T-helper 17 cell (primary cell): ENCODE data around the gene PRDM2. TPM values are rescaled to one million over a fixed set of nuclear protein-coding genes. Genes with fewer than 3 reads are reported as not detected.

Source experiments
- ATAC-seq: fragments of 150-1000 bp; cut with Tn5 transposase; 2 replicates; pipeline ENCODE4 v1.10.0; 2021; ENCODE audit warnings: mild to moderate bottlenecking, moderate library complexity
- DNase-seq, 3 donors: peaks; one replicate each; pipeline versions ENCODE4 v3.0.0 to v3.0.0-alpha.2; 2020 to 2021
- H3K9me3 ChIP-seq: one replicate; pipeline ENCODE4 v1.7.0; 2013; ENCODE audit warnings: low read length, mild to moderate bottlenecking; ENCODE audit not compliant: control insufficient read depth, poor library complexity, severe bottlenecking
- H3K27ac Mint-ChIP-seq: one replicate; pipeline ENCODE4 v1.8.0; 2022; ENCODE audit warnings: mild to moderate bottlenecking, moderate library complexity, mixed read lengths
- H3K27me3 Mint-ChIP-seq: one replicate; pipeline ENCODE4 v1.8.0; 2022; ENCODE audit warnings: mixed read lengths
- H3K36me3 Mint-ChIP-seq: one replicate; pipeline ENCODE4 v1.8.0; 2022; ENCODE audit warnings: low read depth, mixed read lengths
- H3K4me1 Mint-ChIP-seq: one replicate; pipeline ENCODE4 v1.8.0; 2022; ENCODE audit warnings: mild to moderate bottlenecking, mixed read lengths
- H3K4me3 Mint-ChIP-seq: one replicate; pipeline ENCODE4 v1.8.0; 2022; ENCODE audit warnings: mild to moderate bottlenecking, moderate library complexity, mixed read lengths
- total RNA-seq, 4 donors: library from RNA in 2 of 4; stranded (reverse) in 2 of 4; gene quantifications; one replicate each; pipeline ENCODE4 v1.2.3 and lab custom pipeline; 2022 to 2026

Gene PRDM2
- total RNA-seq, 2 donors from 2014 or later, result 173 to 181 TPM

DNA sequence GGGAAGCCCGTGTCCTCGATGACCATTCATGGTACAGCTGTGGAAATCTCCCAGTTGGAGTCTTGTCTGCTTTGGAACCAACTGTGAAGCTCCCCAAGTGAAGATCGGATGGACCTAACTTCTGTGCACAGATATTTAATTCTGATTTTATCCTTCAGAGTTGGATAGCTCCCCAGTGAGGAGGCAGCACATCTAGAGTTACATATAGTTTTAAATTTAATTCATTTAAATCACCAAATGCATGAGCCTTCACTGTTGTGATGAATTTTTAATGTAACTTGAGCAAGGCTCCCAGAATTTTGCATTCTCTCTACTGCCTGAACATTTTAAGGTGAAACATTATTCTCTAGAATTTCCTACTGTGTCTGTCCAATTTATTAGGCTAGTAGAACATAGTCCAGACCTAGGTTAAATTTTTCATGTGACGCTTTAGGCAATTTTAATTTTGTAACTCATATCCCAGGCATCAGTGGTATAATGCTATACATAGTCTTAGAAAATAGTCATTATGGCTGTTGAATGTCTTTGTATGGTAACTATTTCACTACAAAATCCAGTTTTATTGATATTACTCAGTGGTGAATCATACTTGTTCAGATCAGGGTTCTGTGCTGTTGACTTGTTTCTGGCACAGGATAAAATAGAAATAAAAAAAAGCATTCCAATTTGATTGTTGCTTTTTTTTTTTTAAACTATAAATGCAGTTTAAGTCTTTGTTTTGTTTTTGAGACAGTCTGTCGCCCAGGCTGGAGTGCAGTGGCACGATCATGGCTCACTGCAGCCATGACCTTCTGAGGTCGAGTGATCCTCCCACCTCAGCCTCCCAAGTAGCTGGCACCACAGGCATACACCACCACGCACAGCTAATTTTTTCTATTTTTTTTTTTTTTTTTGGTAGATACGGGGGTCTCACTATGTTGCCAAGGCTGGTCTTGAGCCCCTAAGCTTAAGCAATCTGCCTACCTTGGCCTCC, 66.9 kb downstream of the PRDM2 start:
- no peaks in the 10 kb centered on the region for H3K9me3 ChIP-seq
- peak overlapping the region; percentile 67 for H3K27ac Mint-ChIP-seq
- no peak for ATAC-seq
- no peaks in the 10 kb centered on the region for H3K27me3 Mint-ChIP-seq
- DNase-seq, result no peak
- no peaks in the 10 kb centered on the region for H3K36me3 Mint-ChIP-seq
- H3K4me3 Mint-ChIP-seq, result peak overlapping the region; percentile 36
- peaks cover 51% of the 10 kb centered on the region for H3K4me1 Mint-ChIP-seq

DNA sequence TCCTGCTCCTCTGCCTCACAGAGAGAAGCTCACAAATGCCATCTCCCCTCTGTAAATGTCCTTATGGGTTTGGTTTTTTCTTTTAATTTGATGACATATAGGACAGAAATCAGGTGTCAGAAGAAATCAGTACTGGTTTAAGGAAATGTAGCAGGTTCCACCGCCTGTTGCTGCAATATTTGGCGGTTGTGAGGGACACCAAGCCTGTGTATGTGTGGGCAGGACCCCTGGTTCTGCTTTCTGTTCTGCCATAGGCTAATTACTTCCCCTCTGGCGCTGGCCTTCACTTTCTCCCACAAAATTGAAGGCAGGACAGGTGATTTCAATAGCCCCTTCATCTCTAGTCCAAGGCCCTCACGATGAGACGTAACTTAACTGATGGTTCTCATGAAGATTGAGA, 69.2 kb downstream of the PRDM2 start:
- Mint-ChIP-seq H3K4me3 (peak overlapping the region; percentile 3), H3K4me1 (peaks cover 40% of the 10 kb centered on the region), H3K27ac (peak overlapping the region; percentile 68), H3K27me3 (no peaks in the 10 kb centered on the region), H3K36me3 (no peaks in the 10 kb centered on the region)
- no peak for ATAC-seq
- H3K9me3 ChIP-seq, result no peaks in the 10 kb centered on the region
- no peak for DNase-seq

DNA sequence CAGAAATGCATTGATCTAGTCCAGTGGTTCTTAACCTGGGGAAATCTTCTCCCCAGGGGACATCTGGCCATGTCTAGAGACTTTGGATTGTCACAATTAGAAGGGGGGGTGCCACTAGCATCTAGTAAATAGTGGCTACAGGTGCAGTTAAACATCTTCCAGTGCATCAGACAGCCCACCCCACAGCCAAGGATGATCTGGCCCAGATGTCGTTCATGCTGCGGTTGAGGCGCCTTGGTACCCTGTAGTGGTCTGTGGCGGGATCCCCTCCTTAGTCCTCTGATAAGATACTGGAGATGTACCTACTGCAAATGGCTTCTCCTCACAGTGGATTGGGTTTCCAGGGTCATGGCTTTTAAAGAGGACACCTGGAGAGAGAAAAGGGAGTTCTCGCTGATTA, 69.8 kb downstream of the PRDM2 start:
- Mint-ChIP-seq H3K27me3 (no peaks in the 10 kb centered on the region), H3K4me1 (peaks cover 37% of the 10 kb centered on the region), H3K36me3 (no peaks in the 10 kb centered on the region), H3K27ac (peak overlapping the region; percentile 68), H3K4me3 (no peak overlapping the region)
- H3K9me3 ChIP-seq, result no peaks in the 10 kb centered on the region
- DNase-seq (no peak), ATAC-seq (no peak)

DNA sequence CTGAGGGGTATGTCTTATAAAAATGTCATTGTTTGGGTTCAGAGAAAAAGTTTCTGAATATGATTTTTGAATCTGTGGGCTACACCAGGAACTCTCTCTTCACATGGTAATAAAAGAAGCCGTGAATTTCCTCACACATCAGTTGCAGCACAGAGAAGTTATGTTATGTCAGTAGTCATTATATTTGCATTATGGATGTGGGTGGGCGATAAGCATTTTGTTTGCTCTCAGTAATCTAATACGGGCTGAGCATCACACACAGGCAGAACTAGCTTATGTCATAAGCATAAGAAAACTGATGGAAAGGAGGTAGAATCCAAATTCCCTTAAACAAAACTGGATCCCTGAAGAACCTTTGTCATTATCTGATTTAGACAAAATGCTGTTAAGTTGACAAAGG, 70.8 kb downstream of the PRDM2 start:
- H3K4me3 Mint-ChIP-seq, result no peak overlapping the region
- H3K27ac Mint-ChIP-seq, result peak overlapping the region; percentile 76
- DNase-seq, result no peak

DNA sequence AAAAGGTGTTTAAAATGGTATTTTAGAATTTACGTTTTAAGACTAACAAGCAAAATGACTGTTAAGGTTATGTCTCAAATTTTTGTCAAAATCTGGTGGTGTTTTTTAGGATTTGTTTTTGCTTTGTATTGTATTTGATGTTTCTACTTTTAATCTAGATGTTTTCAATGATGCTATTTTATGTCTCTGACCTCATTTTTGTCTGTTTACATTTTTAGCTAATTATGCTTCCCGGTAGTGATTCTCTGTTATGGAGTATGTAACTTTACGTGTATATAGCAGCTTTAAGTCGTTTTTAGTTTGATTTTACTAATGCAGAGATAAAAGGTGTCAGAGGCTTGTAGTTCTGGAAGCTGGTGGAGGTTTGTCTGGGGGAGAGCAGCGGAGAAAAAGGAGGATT, 71.8 kb downstream of the PRDM2 start:
- peak overlapping the region; percentile 76 for H3K27ac Mint-ChIP-seq

More for the DNA sequence above, 70.8 kb downstream of the PRDM2 start:
- Mint-ChIP-seq H3K36me3 (no peaks in the 10 kb centered on the region), H3K4me1 (peaks cover 32% of the 10 kb centered on the region), H3K27me3 (no peaks in the 10 kb centered on the region)
- ATAC-seq, result no peak
- no peaks in the 10 kb centered on the region for H3K9me3 ChIP-seq

GRCh38 chr1:13772271-13772670, 72.3 kb downstream of the PRDM2 start:
- Mint-ChIP-seq H3K36me3 (no peaks in the 10 kb centered on the region), H3K27ac (no peak overlapping the region)

More for the DNA sequence above, 71.8 kb downstream of the PRDM2 start:
- no peaks in the 10 kb centered on the region for H3K27me3 Mint-ChIP-seq
- DNase-seq (no peak), ATAC-seq (no peak)
- H3K36me3 Mint-ChIP-seq, result no peaks in the 10 kb centered on the region
- H3K9me3 ChIP-seq, result no peaks in the 10 kb centered on the region
- peaks cover 27% of the 10 kb centered on the region for H3K4me1 Mint-ChIP-seq
- peak overlapping the region; percentile 74 for H3K4me3 Mint-ChIP-seq

DNA sequence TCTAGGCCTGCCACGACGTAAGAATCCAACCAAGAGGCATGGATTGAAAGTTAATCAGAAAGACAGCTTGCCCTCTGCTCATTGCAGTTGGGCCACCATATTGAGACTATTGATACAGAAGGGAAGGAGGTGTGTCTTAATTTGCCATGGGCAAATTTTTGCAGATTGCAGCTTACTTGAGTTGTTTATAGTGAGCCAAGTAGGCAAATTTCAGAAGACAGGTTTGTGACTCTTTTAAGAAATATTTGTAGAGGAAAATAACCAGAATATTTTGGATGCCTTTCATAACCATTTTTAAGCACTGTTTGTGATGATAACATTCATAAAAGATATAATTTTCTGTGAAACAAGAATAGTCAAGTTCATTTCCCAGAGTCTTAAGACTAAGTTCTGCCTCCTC, 74.1 kb downstream of the PRDM2 start:
- Mint-ChIP-seq H3K36me3 (peaks cover 7% of the 10 kb centered on the region), H3K4me1 (peaks cover 30% of the 10 kb centered on the region), H3K27ac (no peak overlapping the region), H3K27me3 (no peaks in the 10 kb centered on the region), H3K4me3 (no peak overlapping the region)
- DNase-seq, result no peak
- ATAC-seq, result no peak
- H3K9me3 ChIP-seq, result no peaks in the 10 kb centered on the region

More at GRCh38 chr1:13772271-13772670, 72.3 kb downstream of the PRDM2 start:
- no peak for ATAC-seq
- H3K4me1 Mint-ChIP-seq, result peaks cover 27% of the 10 kb centered on the region
- no peak overlapping the region for H3K4me3 Mint-ChIP-seq
- H3K9me3 ChIP-seq, result no peaks in the 10 kb centered on the region
- no peak for DNase-seq
- H3K27me3 Mint-ChIP-seq, result no peaks in the 10 kb centered on the region

DNA sequence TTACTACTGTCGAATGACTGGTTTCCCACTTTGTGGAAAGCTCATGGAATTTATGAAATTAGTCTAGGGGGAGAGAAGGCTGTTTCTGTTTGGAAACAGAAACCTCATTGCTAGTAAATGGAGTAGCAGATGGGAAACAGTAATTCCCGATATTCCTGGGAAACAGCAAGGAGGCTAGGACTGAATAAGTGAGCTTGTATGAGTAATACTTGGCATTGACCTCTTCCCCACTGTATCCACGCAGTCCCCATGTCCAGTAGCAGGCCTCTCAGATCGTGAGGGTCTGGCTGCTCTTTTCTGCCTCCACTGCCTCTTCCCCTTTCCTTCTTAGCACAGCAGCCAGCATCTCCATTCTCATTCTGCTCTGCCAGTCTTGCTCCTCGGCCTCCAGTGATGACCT, 75.5 kb downstream of the PRDM2 start:
- H3K27me3 Mint-ChIP-seq, result no peaks in the 10 kb centered on the region
- no peak overlapping the region for H3K4me3 Mint-ChIP-seq
- H3K36me3 Mint-ChIP-seq, result peaks cover 8% of the 10 kb centered on the region
- no peak overlapping the region for H3K27ac Mint-ChIP-seq
- H3K4me1 Mint-ChIP-seq, result peaks cover 28% of the 10 kb centered on the region
- no peak for DNase-seq
- no peaks in the 10 kb centered on the region for H3K9me3 ChIP-seq
- no peak for ATAC-seq

GRCh38 chr1:13775916-13776315, 75.9 kb downstream of the PRDM2 start:
- DNase-seq (no peak), ATAC-seq (no peak)
- H3K9me3 ChIP-seq, result no peaks in the 10 kb centered on the region
- no peak overlapping the region for H3K4me3 Mint-ChIP-seq
- H3K27ac Mint-ChIP-seq, result no peak overlapping the region
- H3K27me3 Mint-ChIP-seq, result no peaks in the 10 kb centered on the region
- peaks cover 29% of the 10 kb centered on the region for H3K4me1 Mint-ChIP-seq
- H3K36me3 Mint-ChIP-seq, result peaks cover 8% of the 10 kb centered on the region

- no peaks in the 10 kb centered on the region for H3K9me3 ChIP-seq
- DNase-seq, result no peak
- peaks cover 8% of the 10 kb centered on the region for H3K36me3 Mint-ChIP-seq
- ATAC-seq, result no peak
- H3K27me3 Mint-ChIP-seq, result no peaks in the 10 kb centered on the region
- H3K27ac Mint-ChIP-seq, result peak overlapping the region; percentile 92
- peak overlapping the region; percentile 80 for H3K4me3 Mint-ChIP-seq
- peaks cover 31% of the 10 kb centered on the region for H3K4me1 Mint-ChIP-seq
Observed at GRCh38 chr1:13778431-13778830, 78.4 kb downstream of the PRDM2 start.

GRCh38 chr1:13779930-13780329, 79.9 kb downstream of the PRDM2 start:
- no peak overlapping the region for H3K4me3 Mint-ChIP-seq
- peaks cover 43% of the 10 kb centered on the region for H3K4me1 Mint-ChIP-seq
- no peaks in the 10 kb centered on the region for H3K27me3 Mint-ChIP-seq
- H3K36me3 Mint-ChIP-seq, result peaks cover 8% of the 10 kb centered on the region
- ATAC-seq (no peak), DNase-seq (no peak)
- H3K27ac Mint-ChIP-seq, result peak overlapping the region; percentile 92
- no peaks in the 10 kb centered on the region for H3K9me3 ChIP-seq

GRCh38 chr1:13780780-13781179, 80.8 kb downstream of the PRDM2 start:
- Mint-ChIP-seq H3K27ac (peak overlapping the region; percentile 83), H3K4me1 (peaks cover 43% of the 10 kb centered on the region), H3K36me3 (peaks cover 8% of the 10 kb centered on the region), H3K27me3 (no peaks in the 10 kb centered on the region), H3K4me3 (peak overlapping the region; percentile 77)
- DNase-seq, result no peak
- no peaks in the 10 kb centered on the region for H3K9me3 ChIP-seq
- no peak for ATAC-seq

DNA sequence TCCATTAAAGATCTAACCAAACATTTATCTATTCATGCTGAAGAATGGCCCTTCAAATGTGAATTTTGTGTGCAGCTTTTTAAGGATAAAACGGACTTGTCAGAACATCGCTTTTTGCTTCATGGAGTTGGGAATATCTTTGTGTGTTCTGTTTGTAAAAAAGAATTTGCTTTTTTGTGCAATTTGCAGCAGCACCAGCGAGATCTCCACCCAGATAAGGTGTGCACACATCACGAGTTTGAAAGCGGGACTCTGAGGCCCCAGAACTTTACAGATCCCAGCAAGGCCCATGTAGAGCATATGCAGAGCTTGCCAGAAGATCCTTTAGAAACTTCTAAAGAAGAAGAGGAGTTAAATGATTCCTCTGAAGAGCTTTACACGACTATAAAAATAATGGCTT, 81.2 kb downstream of the PRDM2 start:
- no peak overlapping the region for H3K4me3 Mint-ChIP-seq
- H3K9me3 ChIP-seq, result no peaks in the 10 kb centered on the region
- H3K27me3 Mint-ChIP-seq, result no peaks in the 10 kb centered on the region
- ATAC-seq (no peak), DNase-seq (no peak)
- H3K27ac Mint-ChIP-seq, result peak overlapping the region; percentile 83
- peaks cover 47% of the 10 kb centered on the region for H3K4me1 Mint-ChIP-seq
- H3K36me3 Mint-ChIP-seq, result peaks cover 9% of the 10 kb centered on the region
